Sigmoid colon (tissue), 4 donors: Measurements from ENCODE around the gene LMO2.
"Not testable (repeated sequence)": the region's sequence is repeated elsewhere in the genome, so short reads cannot be mapped to it uniquely, and the experiment has no call there.

Experiments
- CTCF ChIP-seq, 4 experiments: fragments of 450-650 bp in 3 of 4; fragments of 200-600 bp in 1 of 4; IDR thresholded peaks; one replicate each; pipeline ENCODE4 v1.5.1; 2016 to 2019; ENCODE audit warnings: antibody characterized with exemption in 4 of 4, mild to moderate bottlenecking in 3 of 4, moderate library complexity in 2 of 4
- EP300 ChIP-seq, 4 donors: sonication (generic); formaldehyde crosslinking; IDR thresholded peaks; one replicate each; pipeline ENCODE4 v1.6.1; 2017; ENCODE audit warnings: antibody characterized with exemption in 4 of 4

DNA sequence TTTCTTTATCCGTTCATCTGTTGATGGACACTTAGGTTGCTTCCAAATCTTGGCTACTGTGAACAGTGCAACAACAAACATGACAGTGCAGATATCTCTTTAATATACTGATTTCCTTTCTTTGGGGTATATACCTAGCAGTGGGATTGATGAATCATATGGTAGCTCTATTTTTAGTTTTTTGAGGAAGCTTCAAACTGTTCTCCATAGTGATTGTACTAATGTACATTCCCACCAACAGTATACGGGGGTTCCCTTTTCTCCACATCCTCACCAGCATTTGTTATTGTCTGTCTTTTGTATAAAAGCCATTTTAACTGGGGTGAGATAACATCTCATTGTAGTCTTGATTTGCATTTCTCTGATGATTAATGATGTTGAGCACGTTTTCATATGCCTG lies 68.9 kb downstream of the LMO2 start:
- not testable (repeated sequence) for TF ChIP-seq CTCF, EP300 (IDR thresholded peaks at IDR 0.05)
